ENCODE data around the gene SLC36A4. TPM values are rescaled to one million over a fixed set of nuclear protein-coding genes. Genes with fewer than 3 reads are reported as not detected.

SLC36A4 gene
- total and polyA plus RNA-seq, 9 of the 15 experiments (the other 6 are each of a cell fraction or from before 2014, with no cell fraction given): 1.4 to 8.0 (median 5.4) TPM

- no peak for ATAC-seq
Measured at GRCh38 chr11:93199616-93200015, 1.8 kb upstream of the SLC36A4 start.

More at GRCh38 chr11:93199616-93200015, 1.8 kb upstream of the SLC36A4 start:
- no peak for FAIRE-seq
- peaks cover 6% of the 10 kb centered on the region for H3K79me2 ChIP-seq (ENCODE audit: control insufficient read depth, insufficient read depth, low read length)
- H3K27ac ChIP-seq (ENCODE audit: extremely low read depth, low read depth, low read length): no peak overlapping the region
- CTCF ChIA-PET (ENCODE audit: low intra/inter-chr PET ratio): no interaction called here
- in situ Hi-C loops (cut with MboI) (no loop called here), intact Hi-C loops (cut with micrococcal nuclease) (no loop called here)
- H4K20me1 ChIP-seq (replicated peaks; ENCODE audit: control insufficient read depth, insufficient read depth, low read length): no peaks in the 10 kb centered on the region
- H3K9me1 ChIP-seq (ENCODE audit: control insufficient read depth, insufficient read depth, low read length): no peaks in the 10 kb centered on the region
- no peak overlapping the region for H3K9ac ChIP-seq (ENCODE audit: insufficient read depth in 1 of 2, low read depth in 2 of 2, low read length in 2 of 2)
- POLR2A ChIA-PET: no interaction called here
- H2AFZ ChIP-seq (ENCODE audit: low read depth, low read length): no peak overlapping the region
- H3K36me3 ChIP-seq (ENCODE audit: control insufficient read depth, insufficient read depth, low read length): no peaks in the 10 kb centered on the region
- H3K4me1 ChIP-seq (replicated peaks in 1 of 2; ENCODE audit: control insufficient read depth in 2 of 2, insufficient read depth in 2 of 2, low read length in 2 of 2): peaks cover 0 to 13% of the 10 kb centered on the region in 2 experiments; a peak in 2 of 5 replicates
- H3K27me3 ChIP-seq (ENCODE audit: control insufficient read depth in 2 of 2, insufficient read depth in 2 of 2, low read length in 2 of 2): no peaks in the 10 kb centered on the region
- no peak overlapping the region for H3K4me3 ChIP-seq
- H3K9me3 ChIP-seq (replicated peaks; ENCODE audit: control insufficient read depth, insufficient read depth, low read depth, low read length): no peaks in the 10 kb centered on the region
- no peak for DNase-seq (ENCODE audit: extremely low read depth in 1 of 4, low spot score in 3 of 4)
- H3K4me2 ChIP-seq (ENCODE audit: insufficient read depth, low read length): no peak overlapping the region
- no TSS peak for BruUV-seq (replicated peaks)
- 21% methylated on average over 1 of the region's 1 CpG for whole genome bisulfite sequencing (ENCODE audit: insufficient coverage, low coverage, missing lambda C conversion rate)
- TF ChIP-seq ZNF764 (CRISPR knock-in tag; IDR thresholded peaks at IDR 0.05; ENCODE audit: low read depth) (no peak), HOMEZ (CRISPR knock-in tag; IDR thresholded peaks at IDR 0.05) (no peak), TRIM28 (IDR thresholded peaks at IDR 0.05) (no peak), BRD4 (IDR thresholded peaks at IDR 0.05) (no peak), SRSF9 (IDR thresholded peaks at IDR 0.05; ENCODE audit: borderline replicate concordance, low read depth, low read length) (no peak), ARNT (IDR thresholded peaks at IDR 0.05) (no peak), HCFC1 (IDR thresholded peaks at IDR 0.05; ENCODE audit: low read depth, low read length) (no peak), VEZF1 (CRISPR knock-in tag; IDR thresholded peaks at IDR 0.05) (no peak), ZNF134 (CRISPR knock-in tag; conservative IDR thresholded peaks at IDR 0.05) (no peak), ZNF212 (CRISPR knock-in tag; IDR thresholded peaks at IDR 0.05) (no peak), GTF2B (IDR thresholded peaks at IDR 0.05; ENCODE audit: extremely low read depth, insufficient read length) (no peak), ZKSCAN3 (CRISPR knock-in tag; IDR thresholded peaks at IDR 0.05) (no peak), MXD1 (CRISPR knock-in tag; IDR thresholded peaks at IDR 0.05; ENCODE audit: borderline replicate concordance, poor library complexity, severe bottlenecking) (no peak), ZNF77 (CRISPR knock-in tag; IDR thresholded peaks at IDR 0.05) (no peak), ZC3H8 (IDR thresholded peaks at IDR 0.05) (no peak), ZNF3 (CRISPR knock-in tag; IDR thresholded peaks at IDR 0.05) (no peak), HMG20B (CRISPR knock-in tag; IDR thresholded peaks at IDR 0.05) (no peak)
